PC-3 (cell line): ENCODE measurements around the gene ANKFN1. TPM values are rescaled to one million over a fixed set of nuclear protein-coding genes. Genes with fewer than 3 reads are reported as not detected.

Experiments used
- ATAC-seq: fragments of 200-7000 bp; cut with Tn5 transposase; 2 replicates; pipeline ENCODE4 v1.9.1; 2020; ENCODE audit warnings: mild to moderate bottlenecking, moderate library complexity
- BruUV-seq: library from RNA; stranded (reverse); fragments of 400-500 nt; replicated peaks from 2 replicates; lab custom pipeline; 2021; lab: Mats Ljungman, UMichigan
- CTCF ChIA-PET: fragments of 300-600 bp; sonication (Branson Sonifier 250); formaldehyde crosslinking; loops from one replicate; lab custom pipeline; 2022; ENCODE audit warnings: antibody characterized with exemption; lab: Charles Lee
- POLR2A ChIA-PET: fragments of 300-600 bp; sonication (Branson Sonifier 250); formaldehyde crosslinking; loops from one replicate; lab custom pipeline; 2022; ENCODE audit warnings: antibody characterized with exemption; ENCODE audit not compliant: unreplicated experiment; lab: Charles Lee
- DNase-seq: peaks from one replicate; pipeline ENCODE4 v3.0.0-alpha.2; 2015
- H2AFZ ChIP-seq: fragments of 300-600 bp; sonication (generic); 2 replicates; pipeline ENCODE4 v1.6.0; 2016; ENCODE audit warnings: antibody characterized with exemption, low read length
- H3F3A ChIP-seq: fragments of 300-600 bp; sonication (generic); one replicate; pipeline ENCODE4 v1.6.0; 2017; ENCODE audit warnings: antibody characterized with exemption, low read length, control low read depth, mild to moderate bottlenecking; ENCODE audit not compliant: unreplicated experiment
- H3K27ac ChIP-seq: fragments of 300-600 bp; sonication (generic); 2 replicates; pipeline ENCODE4 v1.5.1; 2016; ENCODE audit warnings: mild to moderate bottlenecking, low read length
- H3K27me3 ChIP-seq: fragments of 300-600 bp; sonication (generic); 2 replicates; pipeline ENCODE4 v1.6.1; 2016; ENCODE audit warnings: low read length, mixed read lengths
- H3K36me3 ChIP-seq: fragments of 300-600 bp; sonication (generic); 2 replicates; pipeline ENCODE4 v1.6.1; 2016; ENCODE audit warnings: low read depth, mixed run types, low read length, mixed read lengths
- H3K4me1 ChIP-seq: fragments of 300-600 bp; sonication (generic); 2 replicates; pipeline ENCODE4 v1.5.1; 2016; ENCODE audit warnings: low read length; ENCODE audit not compliant: insufficient read depth
- H3K4me2 ChIP-seq: fragments of 300-600 bp; sonication (generic); 2 replicates; pipeline ENCODE4 v1.6.0; 2016; ENCODE audit warnings: low read length
- H3K4me3 ChIP-seq: fragments of 300-600 bp; sonication (generic); 2 replicates; pipeline ENCODE4 v1.5.1; 2016; ENCODE audit warnings: mild to moderate bottlenecking, low read length, mixed read lengths
- H3K79me2 ChIP-seq: fragments of 300-600 bp; sonication (generic); 2 replicates; pipeline ENCODE4 v1.6.1; 2017; ENCODE audit warnings: low read length, mixed read lengths
- H3K9ac ChIP-seq: fragments of 300-600 bp; sonication (generic); 2 replicates; pipeline ENCODE4 v1.6.0; 2016; ENCODE audit warnings: mild to moderate bottlenecking, low read length
- H3K9me2 ChIP-seq: fragments of 300-600 bp; sonication (generic); replicated peaks from 2 replicates; pipeline ENCODE4 v1.6.1; 2016; ENCODE audit warnings: mixed run types, low read length, mixed read lengths
- H3K9me3 ChIP-seq: fragments of 300-600 bp; sonication (generic); 2 replicates; pipeline ENCODE4 v1.6.1; 2016; ENCODE audit warnings: low read length, mixed read lengths
- H4K20me1 ChIP-seq: fragments of 300-600 bp; sonication (generic); 2 replicates; pipeline ENCODE4 v1.6.1; 2016; ENCODE audit warnings: low read length, mixed read lengths
- EZH2 ChIP-seq: fragments of 300-600 bp; sonication (generic); IDR thresholded peaks from one replicate; pipeline ENCODE4 v1.6.1; 2017; ENCODE audit warnings: antibody characterized with exemption, mild to moderate bottlenecking, low read length; ENCODE audit not compliant: unreplicated experiment
- EZH2phosphoT487 ChIP-seq: fragments of 300-600 bp; sonication (generic); IDR thresholded peaks from 2 replicates; pipeline ENCODE4 v1.6.1; 2018; ENCODE audit warnings: mild to moderate bottlenecking, antibody characterized with exemption, low read length, borderline replicate concordance
- intact Hi-C: fragments of 100-400 bp; cut with micrococcal nuclease; formaldehyde crosslinking; loops from 2 replicates; pipeline ENCODE4 v1.9.0; 2023
- total RNA-seq: library from RNA; depleted of rRNA; stranded (reverse); fragments of >200 nt; gene quantifications from 2 replicates; pipeline ENCODE4 v1.2.3, GENCODE V29; 2014
- TF ChIP-seq, protein P1 (sequence below): fragments of 300-600 bp; sonication (generic); conservative IDR thresholded peaks from 2 replicates; pipeline ENCODE4 v1.5.1; 2017; ENCODE audit warnings: antibody characterized with exemption, low read depth, mild to moderate bottlenecking, low read length

ANKFN1 gene
- total RNA-seq, 1 experiment from 2014 or later, result not detected

GRCh38 chr17:56298846-56299245, 145.6 kb downstream of the ANKFN1 start:
- Histone ChIP-seq H3K9me2 (no peaks in the 10 kb centered on the region), H4K20me1 (no peaks in the 10 kb centered on the region), H3K9me3 (no peaks in the 10 kb centered on the region), H3K9ac (no peak overlapping the region), H3K4me2 (no peak overlapping the region), H3K27ac (no peak overlapping the region), H2AFZ (no peak overlapping the region), H3K36me3 (no peaks in the 10 kb centered on the region), H3K79me2 (no peaks in the 10 kb centered on the region), H3K4me1 (no peaks in the 10 kb centered on the region), H3K27me3 (peaks cover 11% of the 10 kb centered on the region), H3K4me3 (no peak overlapping the region), H3F3A (no peaks in the 10 kb centered on the region)
- POLR2A ChIA-PET, result no interaction called here
- no peak for DNase-seq
- TF ChIP-seq EZH2 (no peak), EZH2phosphoT487 (no peak)
- TF ChIP-seq, protein P1, sequence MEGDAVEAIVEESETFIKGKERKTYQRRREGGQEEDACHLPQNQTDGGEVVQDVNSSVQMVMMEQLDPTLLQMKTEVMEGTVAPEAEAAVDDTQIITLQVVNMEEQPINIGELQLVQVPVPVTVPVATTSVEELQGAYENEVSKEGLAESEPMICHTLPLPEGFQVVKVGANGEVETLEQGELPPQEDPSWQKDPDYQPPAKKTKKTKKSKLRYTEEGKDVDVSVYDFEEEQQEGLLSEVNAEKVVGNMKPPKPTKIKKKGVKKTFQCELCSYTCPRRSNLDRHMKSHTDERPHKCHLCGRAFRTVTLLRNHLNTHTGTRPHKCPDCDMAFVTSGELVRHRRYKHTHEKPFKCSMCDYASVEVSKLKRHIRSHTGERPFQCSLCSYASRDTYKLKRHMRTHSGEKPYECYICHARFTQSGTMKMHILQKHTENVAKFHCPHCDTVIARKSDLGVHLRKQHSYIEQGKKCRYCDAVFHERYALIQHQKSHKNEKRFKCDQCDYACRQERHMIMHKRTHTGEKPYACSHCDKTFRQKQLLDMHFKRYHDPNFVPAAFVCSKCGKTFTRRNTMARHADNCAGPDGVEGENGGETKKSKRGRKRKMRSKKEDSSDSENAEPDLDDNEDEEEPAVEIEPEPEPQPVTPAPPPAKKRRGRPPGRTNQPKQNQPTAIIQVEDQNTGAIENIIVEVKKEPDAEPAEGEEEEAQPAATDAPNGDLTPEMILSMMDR, result no peak
- no peak for ATAC-seq
- CTCF ChIA-PET, result no interaction called here
- intact Hi-C loops, result no loop called here
- no TSS peak for BruUV-seq

GRCh38 chr17:56300144-56300543, 146.9 kb downstream of the ANKFN1 start:
- intact Hi-C loops, result no loop called here
- Histone ChIP-seq H3K27ac (no peak overlapping the region), H4K20me1 (no peaks in the 10 kb centered on the region), H3K4me1 (no peaks in the 10 kb centered on the region), H3K4me3 (no peak overlapping the region), H2AFZ (no peak overlapping the region), H3K9me2 (no peaks in the 10 kb centered on the region), H3K9me3 (no peaks in the 10 kb centered on the region), H3F3A (no peaks in the 10 kb centered on the region), H3K79me2 (no peaks in the 10 kb centered on the region), H3K27me3 (peaks cover 11% of the 10 kb centered on the region), H3K36me3 (no peaks in the 10 kb centered on the region), H3K9ac (no peak overlapping the region), H3K4me2 (no peak overlapping the region)
- no TSS peak for BruUV-seq
- ATAC-seq (no peak), DNase-seq (no peak)
- TF ChIP-seq EZH2phosphoT487 (no peak), EZH2 (no peak)
- TF ChIP-seq, protein P1, result no peak
- POLR2A ChIA-PET, result no interaction called here
- CTCF ChIA-PET, result no interaction called here

DNA sequence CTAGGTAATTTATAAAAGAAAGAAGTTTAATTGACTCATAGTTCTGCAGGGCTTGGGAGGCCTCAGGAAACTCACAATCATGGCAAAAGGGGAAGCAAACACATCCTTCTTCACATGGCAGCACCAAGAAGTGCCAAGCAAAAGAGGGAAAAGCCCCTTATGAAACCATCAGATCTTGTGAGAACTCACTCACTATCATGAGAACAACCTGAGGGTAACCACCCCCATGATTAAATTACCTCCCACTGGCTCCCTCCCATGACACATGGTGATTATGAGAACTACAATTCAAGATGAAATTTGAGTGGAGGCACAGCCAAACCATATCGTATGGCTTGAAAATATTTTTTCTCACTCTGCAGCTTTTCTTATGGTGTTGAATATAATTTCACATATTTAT, 151.7 kb downstream of the ANKFN1 start:
- Histone ChIP-seq H3K9me3 (no peaks in the 10 kb centered on the region; the same call in 1 of the 2 replicates), H3K4me2 (no peak overlapping the region), H3K36me3 (no peaks in the 10 kb centered on the region), H3K9me2 (no peaks in the 10 kb centered on the region), H3K27ac (no peak overlapping the region), H3K79me2 (no peaks in the 10 kb centered on the region), H3K27me3 (no peaks in the 10 kb centered on the region), H2AFZ (no peak overlapping the region), H3K9ac (no peak overlapping the region), H3K4me1 (no peaks in the 10 kb centered on the region), H3F3A (no peaks in the 10 kb centered on the region), H4K20me1 (no peaks in the 10 kb centered on the region), H3K4me3 (no peak overlapping the region)
- DNase-seq, result peak; percentile 11
- no TSS peak for BruUV-seq
- ChIA-PET POLR2A (no interaction called here), CTCF (no interaction called here)
- no peak for ATAC-seq
- no peak for TF ChIP-seq EZH2
- no peak for TF ChIP-seq EZH2phosphoT487
- TF ChIP-seq, protein P1, result no peak
- intact Hi-C loops, result no loop called here
